H9 (cell line): ENCODE data around the gene CDYL2. TPM values are rescaled to one million over a fixed set of nuclear protein-coding genes. Genes with fewer than 3 reads are reported as not detected.

Experiments
- DNase-seq: peaks from one replicate; pipeline ENCODE4 v3.0.0-alpha.2; 2017
- H2AFZ ChIP-seq: one replicate; pipeline ENCODE4 v1.6.1; 2013; ENCODE audit warnings: mild to moderate bottlenecking, low read length, control low read depth, moderate library complexity
- H2AK5ac ChIP-seq: 2 replicates; pipeline ENCODE4 v1.6.1; 2013; ENCODE audit warnings: low read length, control low read depth, mixed read lengths; ENCODE audit not compliant: insufficient read length
- H2BK120ac ChIP-seq: one replicate; pipeline ENCODE4 v1.6.1; 2013; ENCODE audit warnings: low read depth, mild to moderate bottlenecking, low read length, control low read depth, inconsistent platforms; ENCODE audit not compliant: poor library complexity, severe bottlenecking
- H2BK12ac ChIP-seq: 2 replicates; pipeline ENCODE4 v1.6.1; 2013; ENCODE audit warnings: low read length, control low read depth, mixed read lengths, low read depth; ENCODE audit not compliant: insufficient read length
- H2BK15ac ChIP-seq: 2 replicates; pipeline ENCODE4 v1.6.1; 2013; ENCODE audit warnings: low read depth, low read length, control low read depth
- H2BK20ac ChIP-seq: one replicate; pipeline ENCODE4 v1.6.1; 2013; ENCODE audit warnings: low read depth, mild to moderate bottlenecking, low read length, control low read depth, inconsistent platforms; ENCODE audit not compliant: poor library complexity, severe bottlenecking
- H2BK5ac ChIP-seq: 2 replicates; pipeline ENCODE4 v1.6.1; 2013; ENCODE audit warnings: low read length, control low read depth, mixed read lengths; ENCODE audit not compliant: insufficient read length
- H3K14ac ChIP-seq: 2 replicates; pipeline ENCODE4 v1.6.1; 2013; ENCODE audit warnings: low read length, control low read depth; ENCODE audit not compliant: insufficient read depth
- H3K18ac ChIP-seq: 2 replicates; pipeline ENCODE4 v1.6.1; 2013; ENCODE audit warnings: low read depth, mild to moderate bottlenecking, mixed read lengths, low read length, control low read depth; ENCODE audit not compliant: insufficient read length
- H3K23ac ChIP-seq: 2 replicates; pipeline ENCODE4 v1.6.1; 2013; ENCODE audit warnings: low read length, control low read depth, mixed read lengths, low read depth; ENCODE audit not compliant: insufficient read length
- H3K23me2 ChIP-seq: 2 replicates; pipeline ENCODE4 v1.6.1; 2013; ENCODE audit warnings: low read depth, mild to moderate bottlenecking, mixed read lengths, low read length, control low read depth; ENCODE audit not compliant: insufficient read length, poor library complexity, severe bottlenecking
- H3K27ac ChIP-seq: 2 replicates; pipeline ENCODE4 v1.5.1; 2013; ENCODE audit warnings: low read length, control low read depth, mixed read lengths, low read depth; ENCODE audit not compliant: insufficient read length
- H3K27me3 ChIP-seq: 2 replicates; pipeline ENCODE4 v1.6.1; 2013; ENCODE audit warnings: low read length, control low read depth, inconsistent platforms; ENCODE audit not compliant: insufficient read depth
- H3K4ac ChIP-seq: 2 replicates; pipeline ENCODE4 v1.6.1; 2013; ENCODE audit warnings: low read depth, mild to moderate bottlenecking, control low read depth, inconsistent platforms, low read length, moderate library complexity
- H3K4me1 ChIP-seq: 2 replicates; pipeline ENCODE4 v1.6.1; 2013; ENCODE audit warnings: low read length, control low read depth, inconsistent platforms; ENCODE audit not compliant: insufficient read depth
- H3K4me2 ChIP-seq: 2 replicates; pipeline ENCODE4 v1.6.1; 2013; ENCODE audit warnings: low read length, control low read depth, mixed read lengths; ENCODE audit not compliant: insufficient read length, insufficient read depth
- H3K56ac ChIP-seq: 2 replicates; pipeline ENCODE4 v1.6.1; 2013; ENCODE audit warnings: low read depth, mild to moderate bottlenecking, mixed read lengths, low read length, control low read depth; ENCODE audit not compliant: insufficient read length
- H3K79me1 ChIP-seq: 2 replicates; pipeline ENCODE4 v1.6.1; 2013; ENCODE audit warnings: low read depth, mild to moderate bottlenecking, moderate library complexity, low read length, control low read depth, inconsistent platforms; ENCODE audit not compliant: insufficient read depth, poor library complexity, severe bottlenecking
- H3K79me2 ChIP-seq: 2 replicates; pipeline ENCODE4 v1.6.1; 2013; ENCODE audit warnings: low read length, control low read depth, inconsistent platforms; ENCODE audit not compliant: insufficient read depth
- H3K9ac ChIP-seq: 2 replicates; pipeline ENCODE4 v1.6.1; 2013; ENCODE audit warnings: low read length, control low read depth, mixed read lengths; ENCODE audit not compliant: insufficient read length; ENCODE audit errors: extremely low read depth
- H3K9me3 ChIP-seq: one replicate; pipeline ENCODE4 v1.6.1; 2013; ENCODE audit warnings: low read depth, low read length, inconsistent platforms; ENCODE audit not compliant: control insufficient read depth
- H3T11ph ChIP-seq: one replicate; pipeline ENCODE4 v1.6.1; 2013; ENCODE audit warnings: mild to moderate bottlenecking, low read length, control low read depth, inconsistent platforms
- H4K20me1 ChIP-seq: one replicate; pipeline ENCODE4 v1.6.1; 2013; ENCODE audit not compliant: control insufficient read depth, insufficient read length, insufficient read depth
- H4K5ac ChIP-seq: 2 replicates; pipeline ENCODE4 v1.6.1; 2013; ENCODE audit warnings: low read depth, mild to moderate bottlenecking, mixed read lengths, low read length, control low read depth; ENCODE audit not compliant: insufficient read length
- H4K8ac ChIP-seq: replicated peaks from 2 replicates; pipeline ENCODE4 v1.6.1; 2013; ENCODE audit warnings: low read length, control low read depth, mixed read lengths, low read depth; ENCODE audit not compliant: insufficient read length
- H4K91ac ChIP-seq: 2 replicates; pipeline ENCODE4 v1.6.1; 2013; ENCODE audit warnings: low read depth, mild to moderate bottlenecking, moderate library complexity, mixed read lengths, low read length, control low read depth; ENCODE audit not compliant: insufficient read length
- H3K27ac Mint-ChIP-seq, 3 experiments: 2 replicates in 2 of 3; 3 replicates in 1 of 3; pipeline ENCODE4 v1.8.0; 2020 to 2021; ENCODE audit warnings: mixed read lengths in 3 of 3, mild to moderate bottlenecking in 1 of 3, moderate library complexity in 1 of 3
- H3K27me3 Mint-ChIP-seq: 2 replicates; pipeline ENCODE4 v1.8.0; 2021; ENCODE audit warnings: low read depth, mild to moderate bottlenecking, moderate library complexity, mixed read lengths
- H3K36me3 Mint-ChIP-seq, 3 experiments: 2 replicates in 2 of 3; 3 replicates in 1 of 3; pipeline ENCODE4 v1.8.0; 2020 to 2021; ENCODE audit warnings: low read depth in 3 of 3, mixed read lengths in 3 of 3; ENCODE audit not compliant: insufficient read depth in 1 of 3
- H3K4me1 Mint-ChIP-seq, 2 experiments: 2 replicates each; pipeline ENCODE4 v1.8.0; 2020; ENCODE audit warnings: mixed read lengths in 2 of 2
- H3K4me3 Mint-ChIP-seq, 2 experiments: 2 replicates in 1 of 2; 3 replicates in 1 of 2; pipeline ENCODE4 v1.8.0; 2020 to 2021; ENCODE audit warnings: mild to moderate bottlenecking in 2 of 2, mixed read lengths in 2 of 2, moderate library complexity in 1 of 2
- H3K9me3 Mint-ChIP-seq, 2 experiments: 2 replicates in 1 of 2; 3 replicates in 1 of 2; pipeline ENCODE4 v1.8.0; 2020; ENCODE audit warnings: mild to moderate bottlenecking in 2 of 2, mixed read lengths in 2 of 2, moderate library complexity in 1 of 2
- WGBS: extraction: QIAGEN DNeasy Blood & Tissue Kit; methylation state at CpG from one replicate; pipeline ENCODE4 v1.1.7; 2013; ENCODE audit warnings: missing lambda C conversion rate, low lambda C conversion rate, mixed read lengths; ENCODE audit not compliant: insufficient read length; ENCODE audit errors: extremely low coverage; 5-methylcytosine and 5-hydroxymethylcytosine counted together
- total RNA-seq: library from RNA; stranded (reverse); gene quantifications from 2 replicates; pipeline ENCODE4 v1.2.1, GENCODE V29; 2021
- TF ChIP-seq, protein P1 (sequence below): fragments of 200-600 bp; sonication (generic); conservative IDR thresholded peaks from 3 replicates; pipeline ENCODE4 v1.8.0; 2021; ENCODE audit warnings: antibody characterized with exemption, mild to moderate bottlenecking

The CDYL2 gene
- total RNA-seq, 1 experiment from 2014 or later = 4.2 TPM

DNA sequence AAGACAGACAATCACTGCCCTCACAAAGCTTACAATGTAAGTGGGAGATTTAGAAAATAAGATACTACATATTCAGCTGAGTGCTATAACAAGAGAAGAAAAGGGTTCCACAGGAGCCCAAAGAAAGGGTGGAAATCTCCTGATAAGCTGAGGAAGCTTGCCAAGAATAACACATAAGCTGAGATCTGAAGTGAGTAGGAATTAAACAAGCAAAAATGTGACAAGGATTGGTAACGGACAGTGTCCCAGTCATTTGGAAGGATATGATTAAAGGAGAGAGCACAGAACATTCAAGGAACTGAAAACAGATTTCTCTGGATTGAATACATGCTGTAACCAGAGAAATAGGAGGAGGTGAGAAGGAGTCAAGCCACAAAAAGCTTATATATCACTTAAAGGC lies 13.0 kb downstream of the CDYL2 start:
- Histone ChIP-seq H4K91ac (no peak overlapping the region), H3K9me3 (no peaks in the 10 kb centered on the region), H3K56ac (no peak overlapping the region), H3T11ph (no peak overlapping the region), H4K5ac (no peak overlapping the region), H2BK12ac (no peak overlapping the region), H2AK5ac (no peak overlapping the region), H4K20me1 (no peaks in the 10 kb centered on the region), H3K79me1 (no peaks in the 10 kb centered on the region), H3K4ac (no peak overlapping the region), H3K27ac (no peak overlapping the region), H3K79me2 (no peaks in the 10 kb centered on the region), H3K4me1 (peaks cover 4% of the 10 kb centered on the region), H3K18ac (no peak overlapping the region), H3K14ac (no peak overlapping the region), H4K8ac (no peak overlapping the region), H2AFZ (no peak overlapping the region), H2BK15ac (no peak overlapping the region), H2BK5ac (no peak overlapping the region), H3K27me3 (no peaks in the 10 kb centered on the region), H3K23me2 (no peaks in the 10 kb centered on the region), H2BK20ac (no peak overlapping the region), H2BK120ac (no peak overlapping the region), H3K9ac (no peak overlapping the region), H3K23ac (no peak overlapping the region), H3K4me2 (no peak overlapping the region)
- no peaks in the 10 kb centered on the region; a peak in 1 of 7 replicates for H3K36me3 Mint-ChIP-seq
- no peak for DNase-seq
- WGBS = no CpG with 5 or more reads among the region's 1 CpG
- TF ChIP-seq, protein P1, sequence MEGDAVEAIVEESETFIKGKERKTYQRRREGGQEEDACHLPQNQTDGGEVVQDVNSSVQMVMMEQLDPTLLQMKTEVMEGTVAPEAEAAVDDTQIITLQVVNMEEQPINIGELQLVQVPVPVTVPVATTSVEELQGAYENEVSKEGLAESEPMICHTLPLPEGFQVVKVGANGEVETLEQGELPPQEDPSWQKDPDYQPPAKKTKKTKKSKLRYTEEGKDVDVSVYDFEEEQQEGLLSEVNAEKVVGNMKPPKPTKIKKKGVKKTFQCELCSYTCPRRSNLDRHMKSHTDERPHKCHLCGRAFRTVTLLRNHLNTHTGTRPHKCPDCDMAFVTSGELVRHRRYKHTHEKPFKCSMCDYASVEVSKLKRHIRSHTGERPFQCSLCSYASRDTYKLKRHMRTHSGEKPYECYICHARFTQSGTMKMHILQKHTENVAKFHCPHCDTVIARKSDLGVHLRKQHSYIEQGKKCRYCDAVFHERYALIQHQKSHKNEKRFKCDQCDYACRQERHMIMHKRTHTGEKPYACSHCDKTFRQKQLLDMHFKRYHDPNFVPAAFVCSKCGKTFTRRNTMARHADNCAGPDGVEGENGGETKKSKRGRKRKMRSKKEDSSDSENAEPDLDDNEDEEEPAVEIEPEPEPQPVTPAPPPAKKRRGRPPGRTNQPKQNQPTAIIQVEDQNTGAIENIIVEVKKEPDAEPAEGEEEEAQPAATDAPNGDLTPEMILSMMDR = no peak
- H3K4me1 Mint-ChIP-seq = peaks cover 28 to 33% of the 10 kb centered on the region in 2 experiments
- H3K9me3 Mint-ChIP-seq = no peaks in the 10 kb centered on the region; a peak in 1 of 5 replicates
- no peak overlapping the region for H3K4me3 Mint-ChIP-seq
- H3K27ac Mint-ChIP-seq = no peak overlapping the region
- no peaks in the 10 kb centered on the region; the same call in 1 of the 2 replicates for H3K27me3 Mint-ChIP-seq
